Mucosa of descending colon (tissue), 3 donors: ENCODE measurements around the gene HSPB9. TPM values are rescaled to one million over a fixed set of nuclear protein-coding genes. Genes with fewer than 3 reads are reported as not detected.
"Not testable (repeated sequence)": the region's sequence is repeated elsewhere in the genome, so short reads cannot be mapped to it uniquely, and the experiment has no call there.

Source experiments
- ATAC-seq: fragments of 200-7000 bp; cut with Tn5 transposase; one replicate; pipeline ENCODE4 v1.9.1; 2020; ENCODE audit warnings: mild to moderate bottlenecking, moderate library complexity
- DNase-seq, 3 donors: peaks; one replicate each; pipeline ENCODE4 v3.0.0-alpha.2; 2020
- H3K36me3 ChIP-seq: fragments of 200-600 bp; one replicate; pipeline ENCODE4 v1.8.0; 2021; ENCODE audit warnings: low read depth, mild to moderate bottlenecking
- H3K4me1 ChIP-seq: fragments of 200-600 bp; one replicate; pipeline ENCODE4 v1.8.0; 2021; ENCODE audit warnings: low read depth, mild to moderate bottlenecking
- H3K4me3 ChIP-seq: fragments of 200-600 bp; one replicate; pipeline ENCODE4 v1.8.0; 2021; ENCODE audit warnings: mild to moderate bottlenecking
- H3K9me3 ChIP-seq: fragments of 200-600 bp; one replicate; pipeline ENCODE4 v1.8.0; 2021; ENCODE audit warnings: mild to moderate bottlenecking
- CTCF ChIP-seq: fragments of 200-600 bp; IDR thresholded peaks from one replicate; pipeline ENCODE4 v1.8.0; 2022; ENCODE audit warnings: antibody characterized with exemption, mild to moderate bottlenecking
- intact Hi-C, 2 donors: fragments of 100-400 bp; cut with DNase I in 1 of 2; cut with micrococcal nuclease in 1 of 2; formaldehyde crosslinking; loops; one replicate each; pipeline versions ENCODE4 v1.11.0 to v1.11.1; 2022; cut with DNase I, micrococcal nuclease
- total RNA-seq, 3 donors: library from RNA; stranded (reverse); fragmentation: NEBNext Ultra II Directional in 2 of 3; extraction: Animal tissue kit (Norgen Biotek cat#: 25700) in 2 of 3; gene quantifications; one replicate each; pipeline versions ENCODE4 v1.2.1 to v1.2.4, GENCODE V29; 2021 to 2023
- donor health status: DM: no; HTN: no; CAD: no; lungs with moderate emphysema.
- donor health status: DM: no; HTN: no; CAD: no.
- donor health status: DM: no; HTN: yes; CAD: no.

The HSPB9 gene
- total RNA-seq, 3 donors from 2014 or later = 0.28 TPM; not detected in 2

- no peak overlapping the region for H3K4me3 ChIP-seq
- TF ChIP-seq CTCF = no peak
- no peaks in the 10 kb centered on the region for H3K36me3 ChIP-seq
- ATAC-seq = peak; percentile 50
- intact Hi-C loops = no loop called here
- peaks cover 51% of the 10 kb centered on the region for H3K4me1 ChIP-seq
- peak in 2 of 3 donors; percentile 45 to 59 for DNase-seq
- H3K9me3 ChIP-seq = no peaks in the 10 kb centered on the region
Observed at GRCh38 chr17:42133461-42134041, 10.9 kb downstream of the HSPB9 start.

GRCh38 chr17:42135151-42135550, 12.5 kb downstream of the HSPB9 start:
- ATAC-seq (no peak), DNase-seq (no peak)
- Histone ChIP-seq H3K9me3 (no peaks in the 10 kb centered on the region), H3K4me1 (peaks cover 51% of the 10 kb centered on the region), H3K36me3 (no peaks in the 10 kb centered on the region), H3K4me3 (no peak overlapping the region)
- intact Hi-C loops = no loop called here
- no peak for TF ChIP-seq CTCF

GRCh38 chr17:42135664-42136653, 13.4 kb downstream of the HSPB9 start:
- intact Hi-C loops = no loop called here
- no peaks in the 10 kb centered on the region for H3K9me3 ChIP-seq
- ATAC-seq (peak; percentile 90), DNase-seq (peak; percentile 83 to 90 (median 90))
- H3K36me3 ChIP-seq = no peaks in the 10 kb centered on the region
- TF ChIP-seq CTCF = no peak
- no peak overlapping the region for H3K4me3 ChIP-seq
- peaks cover 51% of the 10 kb centered on the region for H3K4me1 ChIP-seq

GRCh38 chr17:42136654-42137051, 14.0 kb downstream of the HSPB9 start:
- Histone ChIP-seq H3K4me1 (peaks cover 51% of the 10 kb centered on the region), H3K9me3 (no peaks in the 10 kb centered on the region), H3K4me3 (no peak overlapping the region), H3K36me3 (no peaks in the 10 kb centered on the region)
- intact Hi-C loops = no loop called here
- ATAC-seq (no peak), DNase-seq (no peak)
- no peak for TF ChIP-seq CTCF

- ATAC-seq (no peak), DNase-seq (no peak)
- no peaks in the 10 kb centered on the region for H3K9me3 ChIP-seq
- H3K36me3 ChIP-seq = no peaks in the 10 kb centered on the region
- peaks cover 32% of the 10 kb centered on the region for H3K4me1 ChIP-seq
- intact Hi-C loops = no loop called here
- no peak for TF ChIP-seq CTCF
- no peak overlapping the region for H3K4me3 ChIP-seq
Observed at GRCh38 chr17:42138749-42139492, 16.3 kb downstream of the HSPB9 start.

- DNase-seq, H3K9me3 ChIP-seq, H3K36me3 ChIP-seq, ATAC-seq, intact Hi-C loops, H3K4me3 ChIP-seq: not testable (repeated sequence)
- H3K4me1 ChIP-seq = peaks cover 19% of the 10 kb centered on the region
Observed at GRCh38 chr17:42140690-42141089, 18.1 kb downstream of the HSPB9 start.
